ENCODE results near the gene HSPA12A. TPM values are rescaled to one million over a fixed set of nuclear protein-coding genes. Genes with fewer than 3 reads are reported as not detected.

Gene HSPA12A
- total RNA-seq, 2 experiments from 2014 or later = 0.49 TPM; not detected in 1

DNA sequence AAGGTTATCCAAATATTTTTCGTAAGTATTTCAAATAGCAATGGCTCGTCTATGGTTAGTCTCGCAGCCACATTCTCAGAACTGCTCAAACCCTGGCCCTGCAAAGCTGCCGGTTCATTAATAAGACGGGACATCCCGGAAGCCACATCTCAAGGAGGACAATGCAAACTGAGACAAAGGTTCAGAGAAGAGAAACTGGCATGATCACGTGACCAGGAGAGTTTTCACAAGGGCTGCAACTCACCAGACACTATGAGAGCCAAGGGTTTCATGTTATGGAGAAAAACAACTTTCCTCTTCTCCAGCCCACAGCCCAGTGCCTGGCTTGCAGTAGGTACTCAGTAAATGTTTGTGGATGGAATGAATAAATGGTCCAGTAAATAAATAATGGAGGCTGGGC is 5.0 kb upstream of the HSPA12A start:
- H3K4me1 Mint-ChIP-seq (ENCODE audit: low read depth) = peaks cover 5% of the 10 kb centered on the region
- no peak overlapping the region for H3K4me3 Mint-ChIP-seq
- ChIA-PET CTCF (no interaction called here), POLR2A (no interaction called here)
- H3K36me3 Mint-ChIP-seq (ENCODE audit: low read depth) = no peaks in the 10 kb centered on the region
- Histone ChIP-seq H3K36me3 (ENCODE audit: insufficient read depth, low read length) (no peaks in the 10 kb centered on the region), H3K27ac (ENCODE audit: low read depth in 1 of 2, low read length in 2 of 2) (no peak overlapping the region), H3K4me3 (ENCODE audit: low read length) (no peak overlapping the region), H3K9me3 (ENCODE audit: control insufficient read depth in 1 of 2, insufficient read depth in 1 of 2, low read length in 2 of 2) (peaks cover 0 to 21% of the 10 kb centered on the region in 2 experiments), H3K4me1 (ENCODE audit: insufficient read depth, low read length) (peaks cover 6% of the 10 kb centered on the region), H3K27me3 (ENCODE audit: control insufficient read depth in 1 of 2, insufficient read depth in 2 of 2, low read length in 2 of 2) (peaks cover 32 to 47% of the 10 kb centered on the region in 2 experiments)
- DNase-seq (no peak), ATAC-seq (ENCODE audit: poor library complexity) (no peak)
- TF ChIP-seq, protein P1, sequence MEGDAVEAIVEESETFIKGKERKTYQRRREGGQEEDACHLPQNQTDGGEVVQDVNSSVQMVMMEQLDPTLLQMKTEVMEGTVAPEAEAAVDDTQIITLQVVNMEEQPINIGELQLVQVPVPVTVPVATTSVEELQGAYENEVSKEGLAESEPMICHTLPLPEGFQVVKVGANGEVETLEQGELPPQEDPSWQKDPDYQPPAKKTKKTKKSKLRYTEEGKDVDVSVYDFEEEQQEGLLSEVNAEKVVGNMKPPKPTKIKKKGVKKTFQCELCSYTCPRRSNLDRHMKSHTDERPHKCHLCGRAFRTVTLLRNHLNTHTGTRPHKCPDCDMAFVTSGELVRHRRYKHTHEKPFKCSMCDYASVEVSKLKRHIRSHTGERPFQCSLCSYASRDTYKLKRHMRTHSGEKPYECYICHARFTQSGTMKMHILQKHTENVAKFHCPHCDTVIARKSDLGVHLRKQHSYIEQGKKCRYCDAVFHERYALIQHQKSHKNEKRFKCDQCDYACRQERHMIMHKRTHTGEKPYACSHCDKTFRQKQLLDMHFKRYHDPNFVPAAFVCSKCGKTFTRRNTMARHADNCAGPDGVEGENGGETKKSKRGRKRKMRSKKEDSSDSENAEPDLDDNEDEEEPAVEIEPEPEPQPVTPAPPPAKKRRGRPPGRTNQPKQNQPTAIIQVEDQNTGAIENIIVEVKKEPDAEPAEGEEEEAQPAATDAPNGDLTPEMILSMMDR (IDR thresholded peaks at IDR 0.05) = no peak
- intact Hi-C loops (cut with DNase I, micrococcal nuclease) = loop anchor here in 1 of 2 experiments (10.0 kb wide), 1 partner anchor 627 kb away; the partner anchor contains the start of gene PDZD8
- no peak overlapping the region for H3K27ac Mint-ChIP-seq
- H3K9me3 Mint-ChIP-seq = peaks cover 2% of the 10 kb centered on the region
- peaks cover 88% of the 10 kb centered on the region for H3K27me3 Mint-ChIP-seq

DNA sequence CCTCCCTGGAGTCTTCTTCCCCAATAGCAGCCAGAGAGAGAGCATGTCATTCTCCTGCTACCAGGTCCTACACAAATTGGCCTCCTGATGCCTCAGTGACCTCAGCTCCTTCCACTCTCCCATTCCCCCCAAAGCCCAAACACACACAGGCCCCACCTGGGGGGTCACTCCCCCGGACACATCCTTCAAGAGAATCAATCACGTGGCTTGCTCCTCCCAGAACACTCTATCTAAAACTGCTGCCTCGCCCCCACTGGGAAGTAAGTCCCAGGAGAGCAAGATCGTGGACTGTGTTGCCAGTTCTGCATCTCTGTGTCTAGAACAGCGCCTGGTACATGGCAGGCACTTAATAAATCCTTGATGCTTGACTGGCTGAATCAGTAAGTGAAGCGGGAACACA is 2.5 kb upstream of the HSPA12A start:
- no peak for ATAC-seq (ENCODE audit: poor library complexity)
- intact Hi-C loops (cut with DNase I, micrococcal nuclease) = loop anchor here in 1 of 2 experiments (5.0 to 10.0 kb wide), 2 partner anchors 427 to 630 kb away; partner anchors contain the start of gene PDZD8
- Mint-ChIP-seq H3K4me3 (no peak overlapping the region), H3K4me1 (ENCODE audit: low read depth) (peaks cover 5% of the 10 kb centered on the region), H3K27ac (no peak overlapping the region), H3K36me3 (ENCODE audit: low read depth) (no peaks in the 10 kb centered on the region), H3K27me3 (peaks cover 80% of the 10 kb centered on the region), H3K9me3 (peaks cover 2% of the 10 kb centered on the region)
- Histone ChIP-seq H3K36me3 (ENCODE audit: insufficient read depth, low read length) (no peaks in the 10 kb centered on the region), H3K27me3 (ENCODE audit: control insufficient read depth in 1 of 2, insufficient read depth in 2 of 2, low read length in 2 of 2) (peaks cover 52 to 69% of the 10 kb centered on the region in 2 experiments), H3K4me3 (ENCODE audit: low read length) (no peak overlapping the region), H3K4me1 (ENCODE audit: insufficient read depth, low read length) (peaks cover 17% of the 10 kb centered on the region), H3K27ac (ENCODE audit: low read depth in 1 of 2, low read length in 2 of 2) (no peak overlapping the region), H3K9me3 (ENCODE audit: control insufficient read depth in 1 of 2, insufficient read depth in 1 of 2, low read length in 2 of 2) (peaks cover 0 to 28% of the 10 kb centered on the region in 2 experiments)
- DNase-seq = no peak
- TF ChIP-seq, protein P1 (IDR thresholded peaks at IDR 0.05) = no peak
- CTCF ChIA-PET = no interaction called here
- POLR2A ChIA-PET = no interaction called here

DNA sequence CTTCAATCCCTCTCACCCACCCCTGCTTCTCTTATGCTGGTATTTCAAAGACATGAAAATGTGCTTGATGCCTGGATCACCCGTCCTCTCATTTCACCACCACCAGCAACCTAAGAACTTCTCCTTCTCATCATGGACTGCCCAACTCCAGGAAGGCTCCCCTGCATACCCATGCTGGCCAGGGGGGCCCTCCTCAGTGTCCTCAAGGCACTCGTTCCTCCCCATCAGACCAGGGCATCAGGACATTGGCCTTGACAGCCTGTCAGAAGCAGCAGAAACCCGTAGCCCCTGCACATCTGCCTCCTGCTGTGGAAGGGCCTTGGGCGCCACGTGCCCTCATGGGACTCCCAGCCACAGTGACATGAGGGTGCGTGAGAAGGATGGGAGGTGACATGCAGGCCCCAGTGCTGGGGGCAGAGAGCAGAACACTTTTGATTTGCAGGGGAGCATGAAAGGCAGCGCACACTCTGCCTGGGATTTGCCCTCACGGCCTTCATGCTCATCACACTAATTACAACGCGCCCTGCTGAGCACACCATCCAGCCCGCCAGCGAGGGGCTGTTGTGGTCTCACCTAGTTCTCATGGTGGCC is 1.9 kb upstream of the HSPA12A start:
- DNase-seq (no peak), ATAC-seq (ENCODE audit: poor library complexity) (no peak)
- Histone ChIP-seq H3K27ac (ENCODE audit: low read depth in 1 of 2, low read length in 2 of 2) (no peak overlapping the region), H3K4me3 (ENCODE audit: low read length) (no peak overlapping the region), H3K27me3 (ENCODE audit: control insufficient read depth in 1 of 2, insufficient read depth in 2 of 2, low read length in 2 of 2) (peaks cover 51 to 75% of the 10 kb centered on the region in 2 experiments), H3K36me3 (ENCODE audit: insufficient read depth, low read length) (no peaks in the 10 kb centered on the region), H3K4me1 (ENCODE audit: insufficient read depth, low read length) (peaks cover 17% of the 10 kb centered on the region), H3K9me3 (ENCODE audit: control insufficient read depth in 1 of 2, insufficient read depth in 1 of 2, low read length in 2 of 2) (peaks cover 0 to 28% of the 10 kb centered on the region in 2 experiments)
- Mint-ChIP-seq H3K4me3 (peak overlapping the region; percentile 61), H3K9me3 (peaks cover 2% of the 10 kb centered on the region), H3K36me3 (ENCODE audit: low read depth) (no peaks in the 10 kb centered on the region), H3K4me1 (ENCODE audit: low read depth) (peaks cover 5% of the 10 kb centered on the region), H3K27ac (no peak overlapping the region), H3K27me3 (peaks cover 80% of the 10 kb centered on the region)
- ChIA-PET POLR2A (no interaction called here), CTCF (no interaction called here)
- intact Hi-C loops (cut with DNase I, micrococcal nuclease) = loop anchor here in 1 of 2 experiments (5.0 to 10.0 kb wide), 2 partner anchors 428 to 631 kb away; partner anchors contain the start of gene PDZD8
- TF ChIP-seq, protein P1 (IDR thresholded peaks at IDR 0.05) = no peak

Measured in CD4-positive, alpha-beta T cell (primary cell).